ENCODE measurements around the gene RIPK1.
"Not testable (repeated sequence)": the region's sequence is repeated elsewhere in the genome, so short reads cannot be mapped to it uniquely, and the experiment has no call there.

DNA sequence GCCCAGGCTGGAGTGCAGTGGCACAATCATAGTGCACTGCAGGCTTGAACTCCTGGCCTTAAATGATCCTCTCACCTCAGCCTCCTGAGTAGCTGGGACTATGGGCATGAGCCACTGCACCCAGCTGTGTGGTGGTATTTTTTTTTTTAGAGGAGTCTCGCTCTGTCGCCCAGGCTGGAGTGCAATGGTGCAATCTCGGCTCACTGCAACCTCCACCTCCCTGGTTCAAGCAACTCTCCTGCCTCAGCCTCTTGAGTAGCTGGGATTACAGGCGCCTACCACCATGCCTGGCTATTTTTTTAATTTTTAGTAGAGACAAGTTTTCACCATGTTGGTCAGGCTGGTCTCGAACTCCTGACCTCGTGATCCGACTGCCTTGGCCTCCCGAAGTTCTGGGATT, 10.7 kb downstream of the RIPK1 start:
- not testable (repeated sequence) for TF ChIP-seq HDAC2 (IDR thresholded peaks at IDR 0.05); CTCF (IDR thresholded peaks at IDR 0.05); MAFK (IDR thresholded peaks at IDR 0.05; ENCODE audit: partially characterized antibody); MAX (IDR thresholded peaks at IDR 0.05); EP300 (IDR thresholded peaks at IDR 0.05); TP53 (CRISPR knock-in tag; IDR thresholded peaks at IDR 0.05); RNF2 (IDR thresholded peaks at IDR 0.05; ENCODE audit: borderline replicate concordance, low read depth); JUN (IDR thresholded peaks at IDR 0.05)
